Measurements from ENCODE around the gene SHQ1.
"Not testable (repeated sequence)": the region's sequence is repeated elsewhere in the genome, so short reads cannot be mapped to it uniquely, and the experiment has no call there.

The SHQ1 gene

GRCh38 chr3:72724070-72724469, 124.2 kb downstream of the SHQ1 start:
- in situ Hi-C loops (cut with MboI; ENCODE audit: low sequenced_read_pairs) = no loop called here

- in situ Hi-C loops (cut with MboI; ENCODE audit: low sequenced_read_pairs) = no loop called here
Measured at GRCh38 chr3:72722930-72723726, 125.1 kb downstream of the SHQ1 start.

GRCh38 chr3:72721683-72722381, 126.4 kb downstream of the SHQ1 start:
- in situ Hi-C loops (cut with MboI; ENCODE audit: low sequenced_read_pairs) = no loop called here

GRCh38 chr3:72720566-72720965, 127.7 kb downstream of the SHQ1 start:
- in situ Hi-C loops (cut with MboI; ENCODE audit: low sequenced_read_pairs) = no loop called here

GRCh38 chr3:72719137-72719536, 129.1 kb downstream of the SHQ1 start:
- in situ Hi-C loops (cut with MboI; ENCODE audit: low sequenced_read_pairs) = no loop called here

GRCh38 chr3:72714135-72714534, 134.1 kb downstream of the SHQ1 start:
- in situ Hi-C loops (cut with MboI; ENCODE audit: low sequenced_read_pairs) = not testable (repeated sequence)

- in situ Hi-C loops (cut with MboI; ENCODE audit: low sequenced_read_pairs) = not testable (repeated sequence)
Measured at GRCh38 chr3:72710471-72710870, 137.8 kb downstream of the SHQ1 start.

GRCh38 chr3:72708441-72708840, 139.8 kb downstream of the SHQ1 start:
- in situ Hi-C loops (cut with MboI; ENCODE audit: low sequenced_read_pairs) = no loop called here

GRCh38 chr3:72702997-72703396, 145.2 kb downstream of the SHQ1 start:
- in situ Hi-C loops (cut with MboI; ENCODE audit: low sequenced_read_pairs) = no loop called here

- in situ Hi-C loops (cut with MboI; ENCODE audit: low sequenced_read_pairs) = no loop called here
Measured at GRCh38 chr3:72702390-72702789, 145.9 kb downstream of the SHQ1 start.

GRCh38 chr3:72700106-72700505, 148.1 kb downstream of the SHQ1 start:
- in situ Hi-C loops (cut with MboI; ENCODE audit: low sequenced_read_pairs) = no loop called here

GRCh38 chr3:72699631-72700030, 148.6 kb downstream of the SHQ1 start:
- in situ Hi-C loops (cut with MboI; ENCODE audit: low sequenced_read_pairs) = no loop called here

Measured in HL-60/S4 treated with retinoic acid at 250 ng/mL for 4 days and 3 days (cell line).